Right atrium auricular region (tissue), 2 donors: Measurements from ENCODE around the gene BAHD1. TPM values are rescaled to one million over a fixed set of nuclear protein-coding genes. Genes with fewer than 3 reads are reported as not detected.

Experiments used
- DNase-seq: peaks from one replicate; pipeline ENCODE4 v3.0.0-alpha.2; 2019; ENCODE audit warnings: low spot score
- H3K27ac ChIP-seq, 2 donors: fragments of 200-600 bp; sonication (generic); 1 replicate in 1 of 2; 2 replicates in 1 of 2; pipeline ENCODE4 v1.5.1; 2016 to 2019
- H3K27me3 ChIP-seq, 2 donors: fragments of 200-600 bp; sonication (generic); one replicate each; pipeline versions ENCODE4 v1.5.1 to v1.6.0; 2017 to 2019
- H3K36me3 ChIP-seq: fragments of 200-600 bp; sonication (generic); one replicate; pipeline ENCODE4 v1.5.1; 2016
- H3K4me1 ChIP-seq, 2 donors: fragments of 200-600 bp; sonication (generic); one replicate each; pipeline versions ENCODE4 v1.5.1 to v1.6.0; 2017 to 2019
- H3K4me3 ChIP-seq, 2 donors: fragments of 200-600 bp; sonication (generic); 1 replicate in 1 of 2; 2 replicates in 1 of 2; pipeline ENCODE4 v1.5.1; 2017 to 2019; ENCODE audit warnings: mild to moderate bottlenecking in 1 of 2, moderate library complexity in 1 of 2
- H3K9me3 ChIP-seq, 2 donors: fragments of 200-600 bp; sonication (generic); one replicate each; pipeline ENCODE4 v1.5.1; 2019
- CTCF ChIP-seq, 2 donors: fragments of 200-600 bp; sonication (generic); IDR thresholded peaks; one replicate each; pipeline ENCODE4 v1.5.1; 2019; ENCODE audit warnings: antibody characterized with exemption in 2 of 2
- total RNA-seq, 2 donors: library from RNA; depleted of rRNA; stranded (reverse); fragments of >200 nt; gene quantifications; one replicate each; pipeline ENCODE4 v1.1.0, GENCODE V29; 2016

The BAHD1 gene
- total RNA-seq, 2 donors from 2014 or later, result 11.6 to 19.2 TPM

- Histone ChIP-seq H3K27me3 (no peaks in the 10 kb centered on the region), H3K36me3 (no peaks in the 10 kb centered on the region), H3K4me1 (peaks cover 0 to 22% of the 10 kb centered on the region in 2 donors), H3K27ac (no peak overlapping the region), H3K4me3 (peak overlapping the region in 1 of 2 donors; percentile 38), H3K9me3 (no peaks in the 10 kb centered on the region)
- peak; percentile 62 to 82 for TF ChIP-seq CTCF (IDR thresholded peaks at IDR 0.05)
- peak; percentile 77 for DNase-seq
These were observed 66.3 kb downstream of the BAHD1 start for GRCh38 chr15:40506964-40507571.

GRCh38 chr15:40508216-40508615 is 67.5 kb downstream of the BAHD1 start:
- Histone ChIP-seq H3K4me1 (peaks cover 0 to 24% of the 10 kb centered on the region in 2 donors), H3K27ac (no peak overlapping the region), H3K9me3 (no peaks in the 10 kb centered on the region), H3K27me3 (no peaks in the 10 kb centered on the region), H3K36me3 (no peaks in the 10 kb centered on the region), H3K4me3 (no peak overlapping the region)
- TF ChIP-seq CTCF (IDR thresholded peaks at IDR 0.05), result no peak
- no peak for DNase-seq

- no peak overlapping the region for H3K27ac ChIP-seq
- no peaks in the 10 kb centered on the region for H3K27me3 ChIP-seq
- H3K9me3 ChIP-seq, result no peaks in the 10 kb centered on the region
- H3K36me3 ChIP-seq, result no peaks in the 10 kb centered on the region
- no peak overlapping the region for H3K4me3 ChIP-seq
- no peak for DNase-seq
- peaks cover 0 to 24% of the 10 kb centered on the region in 2 donors for H3K4me1 ChIP-seq
- TF ChIP-seq CTCF (IDR thresholded peaks at IDR 0.05), result no peak
These were observed 69.4 kb downstream of the BAHD1 start for GRCh38 chr15:40510201-40510600.

- DNase-seq, result no peak
- Histone ChIP-seq H3K4me3 (peak overlapping the region; percentile 38 to 59), H3K4me1 (peaks cover 0 to 24% of the 10 kb centered on the region in 2 donors), H3K9me3 (no peaks in the 10 kb centered on the region), H3K36me3 (no peaks in the 10 kb centered on the region), H3K27ac (peak overlapping the region in 1 of 2 donors; percentile 38), H3K27me3 (no peaks in the 10 kb centered on the region)
- TF ChIP-seq CTCF (IDR thresholded peaks at IDR 0.05), result no peak
These were observed 70.3 kb downstream of the BAHD1 start for GRCh38 chr15:40511093-40511471.

GRCh38 chr15:40511472-40512133 is 70.8 kb downstream of the BAHD1 start:
- DNase-seq, result no peak
- Histone ChIP-seq H3K36me3 (no peaks in the 10 kb centered on the region), H3K4me3 (peak overlapping the region; percentile 38 to 59), H3K27me3 (no peaks in the 10 kb centered on the region), H3K9me3 (no peaks in the 10 kb centered on the region), H3K4me1 (peaks cover 0 to 23% of the 10 kb centered on the region in 2 donors), H3K27ac (peak overlapping the region in 1 of 2 donors; percentile 38)
- no peak for TF ChIP-seq CTCF (IDR thresholded peaks at IDR 0.05)
